Liver (tissue), 9 donors: ENCODE results near the gene MLX. TPM values are rescaled to one million over a fixed set of nuclear protein-coding genes. Genes with fewer than 3 reads are reported as not detected.
"Not testable (repeated sequence)": the region's sequence is repeated elsewhere in the genome, so short reads cannot be mapped to it uniquely, and the experiment has no call there.

Source experiments
- DNase-seq: peaks from one replicate; pipeline ENCODE4 v3.0.0-alpha.2; 2017; ENCODE audit warnings: low spot score
- H3K27ac ChIP-seq, 2 donors: one replicate each; pipeline ENCODE4 v1.7.0; 2013; ENCODE audit warnings: inconsistent platforms in 2 of 2, low read length in 2 of 2, control low read depth in 1 of 2, low read depth in 1 of 2, mild to moderate bottlenecking in 1 of 2
- H3K27me3 ChIP-seq, 4 donors: one replicate each; pipeline versions ENCODE4 v1.6.1 to v1.7.0; 2013; ENCODE audit warnings: low read length in 3 of 4, inconsistent platforms in 1 of 4, mild to moderate bottlenecking in 1 of 4, moderate library complexity in 1 of 4; ENCODE audit not compliant: control insufficient read depth in 4 of 4, insufficient read depth in 4 of 4
- H3K36me3 ChIP-seq, 4 donors: one replicate each; pipeline versions ENCODE4 v1.6.1 to v1.7.0; 2013; ENCODE audit warnings: low read length in 3 of 4, mild to moderate bottlenecking in 3 of 4, low read depth in 1 of 4, moderate library complexity in 1 of 4; ENCODE audit not compliant: control insufficient read depth in 4 of 4, insufficient read depth in 3 of 4
- H3K4me1 ChIP-seq, 4 donors: one replicate each; pipeline versions ENCODE4 v1.6.1 to v1.7.0; 2013; ENCODE audit warnings: low read length in 3 of 4, mild to moderate bottlenecking in 3 of 4, moderate library complexity in 1 of 4; ENCODE audit not compliant: control insufficient read depth in 4 of 4, insufficient read depth in 4 of 4
- H3K4me3 ChIP-seq, 3 donors: one replicate each; pipeline versions ENCODE4 v1.6.1 to v1.7.0; 2013; ENCODE audit warnings: low read length in 3 of 3, control low read depth in 1 of 3, low read depth in 1 of 3, mild to moderate bottlenecking in 1 of 3
- H3K9ac ChIP-seq, 2 donors: one replicate each; pipeline ENCODE4 v1.7.0; 2013; ENCODE audit warnings: low read length in 2 of 2, mild to moderate bottlenecking in 2 of 2, moderate library complexity in 2 of 2, control low read depth in 1 of 2, low read depth in 1 of 2
- H3K9me3 ChIP-seq, 4 donors: one replicate each; pipeline versions ENCODE4 v1.6.1 to v1.7.0; 2013; ENCODE audit warnings: low read length in 3 of 4; ENCODE audit not compliant: control insufficient read depth in 4 of 4
- ATF3 ChIP-seq: IDR thresholded peaks from 2 replicates; pipeline ENCODE4 v1.6.1; 2016; ENCODE audit warnings: antibody characterized with exemption
- CTCF ChIP-seq: fragments of 150-350 bp; IDR thresholded peaks from 2 replicates; pipeline ENCODE4 v1.5.1; 2017; ENCODE audit warnings: improper control_type of control experiment, low read depth, low read length; ENCODE audit not compliant: missing input control
- EGR1 ChIP-seq, 2 donors: IDR thresholded peaks; 2 replicates each; pipeline ENCODE4 v1.6.1; 2016 to 2018; ENCODE audit warnings: antibody characterized with exemption in 2 of 2, low read depth in 2 of 2
- FOXA1 ChIP-seq: IDR thresholded peaks from 2 replicates; pipeline ENCODE4 v1.6.1; 2016; ENCODE audit warnings: antibody characterized with exemption
- FOXA2 ChIP-seq: IDR thresholded peaks from 2 replicates; pipeline ENCODE4 v1.6.1; 2016; ENCODE audit warnings: antibody characterized with exemption
- GABPA ChIP-seq, 2 donors: IDR thresholded peaks in 1 of 2; conservative IDR thresholded peaks in 1 of 2; 2 replicates each; pipeline ENCODE4 v1.6.1; 2016; ENCODE audit warnings: antibody characterized with exemption in 2 of 2, mild to moderate bottlenecking in 1 of 2, moderate library complexity in 1 of 2
- HNF4A ChIP-seq, 2 donors: conservative IDR thresholded peaks; 2 replicates each; pipeline ENCODE4 v1.6.1; 2016; ENCODE audit warnings: antibody characterized with exemption in 2 of 2, mild to moderate bottlenecking in 2 of 2
- HNF4G ChIP-seq: IDR thresholded peaks from 2 replicates; pipeline ENCODE4 v1.6.1; 2016; ENCODE audit warnings: antibody characterized with exemption
- JUND ChIP-seq, 2 donors: IDR thresholded peaks; 2 replicates each; pipeline ENCODE4 v1.6.1; 2016; ENCODE audit warnings: antibody characterized with exemption in 2 of 2
- MAX ChIP-seq: IDR thresholded peaks from 2 replicates; pipeline ENCODE4 v1.6.1; 2016; ENCODE audit warnings: antibody characterized with exemption
- NR2F2 ChIP-seq: IDR thresholded peaks from 2 replicates; pipeline ENCODE4 v1.6.1; 2016; ENCODE audit warnings: antibody characterized with exemption
- RAD21 ChIP-seq, 2 donors: IDR thresholded peaks; 2 replicates each; pipeline ENCODE4 v1.6.1; 2016; ENCODE audit warnings: antibody characterized with exemption in 2 of 2, mild to moderate bottlenecking in 2 of 2
- REST ChIP-seq: IDR thresholded peaks from 2 replicates; pipeline ENCODE4 v1.6.1; 2016; ENCODE audit warnings: antibody characterized with exemption, mild to moderate bottlenecking
- RXRA ChIP-seq, 2 donors: IDR thresholded peaks; 2 replicates each; pipeline ENCODE4 v1.6.1; 2017 to 2018; ENCODE audit warnings: antibody characterized with exemption in 2 of 2, mild to moderate bottlenecking in 1 of 2
- SP1 ChIP-seq: IDR thresholded peaks from 2 replicates; pipeline ENCODE4 v1.6.1; 2018; ENCODE audit warnings: antibody characterized with exemption, mild to moderate bottlenecking
- TAF1 ChIP-seq: conservative IDR thresholded peaks from 2 replicates; pipeline ENCODE4 v1.6.1; 2016; ENCODE audit warnings: antibody characterized with exemption, mild to moderate bottlenecking
- YY1 ChIP-seq: IDR thresholded peaks from 2 replicates; pipeline ENCODE4 v1.6.1; 2016; ENCODE audit warnings: antibody characterized with exemption, mild to moderate bottlenecking
- ZBTB33 ChIP-seq: IDR thresholded peaks from 2 replicates; pipeline ENCODE4 v1.6.1; 2016; ENCODE audit warnings: antibody characterized with exemption
- WGBS: extraction: QIAGEN DNeasy Blood & Tissue Kit; methylation state at CpG from one replicate; pipeline ENCODE4 v1.1.7; 2013; 5-methylcytosine and 5-hydroxymethylcytosine counted together
- polyA plus RNA-seq, 2 donors: library from polyadenylated mRNA; stranded (reverse) in 1 of 2; unstranded in 1 of 2; fragments of 200-250 nt in 1 of 2; fragments of >200 nt in 1 of 2; fragmentation: Nextera tagmentation in 1 of 2; extraction: Ambion mirVana in 1 of 2; gene quantifications; one replicate each; pipeline versions ENCODE4 v1.2.1 to v1.2.3, GENCODE V29; 2013 to 2015
- total RNA-seq, 2 donors: library from RNA; depleted of rRNA; stranded (reverse); fragments of >200 nt; gene quantifications; one replicate each; pipeline ENCODE4 v1.2.3, GENCODE V29; 2014
- donor health status: healthy.
- donor health status: healthy.
- donor health status: healthy.
- donor health status: healthy.
- donor health status: healthy.

MLX gene
- total and polyA plus RNA-seq, 4 donors, result 19.4 to 40.0 (median 32.1) TPM

- WGBS, result 39% methylated on average over 8 of the region's 8 CpGs
- DNase-seq, result no peak
Measured at GRCh38 chr17:42544874-42545283, 22.0 kb upstream of the MLX start.

GRCh38 chr17:42545755-42546505 is 21.0 kb upstream of the MLX start:
- Histone ChIP-seq H3K27ac (peak overlapping the region; percentile 80 to 85), H3K4me1 (peaks cover 7 to 36% (median 26%) of the 10 kb centered on the region in 4 donors), H3K36me3 (peaks cover 0 to 13% (median 6%) of the 10 kb centered on the region in 4 donors)
- H3K9me3 ChIP-seq, DNase-seq, H3K9ac ChIP-seq, H3K27me3 ChIP-seq, H3K4me3 ChIP-seq: not testable (repeated sequence)
- 92% methylated on average over 9 of the region's 9 CpGs for WGBS

More at GRCh38 chr17:42544874-42545283, 22.0 kb upstream of the MLX start:
- H3K4me3 ChIP-seq, result no peak overlapping the region
- H3K9me3 ChIP-seq, result no peaks in the 10 kb centered on the region
- H3K27me3 ChIP-seq, result no peaks in the 10 kb centered on the region
- peak; percentile 65 for TF ChIP-seq TAF1
- peak; percentile 60 for TF ChIP-seq ZBTB33
- peak; percentile 50 for TF ChIP-seq NR2F2
- peak; percentile 51 for TF ChIP-seq FOXA2
- peak; percentile 42 to 43 for TF ChIP-seq JUND (IDR thresholded peaks at IDR 0.05)
- peak; percentile 26 to 37 for TF ChIP-seq RAD21 (IDR thresholded peaks at IDR 0.05)
- no peak for TF ChIP-seq EGR1 (IDR thresholded peaks at IDR 0.05; ENCODE audit: low read depth in 2 of 2)
- TF ChIP-seq CTCF, result no peak
- peak; percentile 90 to 95 for TF ChIP-seq RXRA (IDR thresholded peaks at IDR 0.05)
- TF ChIP-seq HNF4G, result no peak
- peak; percentile 20 for TF ChIP-seq FOXA1
- peak in 1 of 2 donors; percentile 48 for TF ChIP-seq GABPA (IDR thresholded peaks at IDR 0.05 in 1 of 2, conservative IDR thresholded peaks at IDR 0.05 in 1 of 2)
- TF ChIP-seq ATF3, result no peak
- TF ChIP-seq MAX, result peak; percentile 70
- TF ChIP-seq SP1, result peak; percentile 93
- peak; percentile 83 for TF ChIP-seq HNF4A (conservative IDR thresholded peaks at IDR 0.05)
- peak; percentile 84 for TF ChIP-seq YY1
- TF ChIP-seq REST, result peak; percentile 54
- H3K36me3 ChIP-seq, result peaks cover 0 to 13% (median 8%) of the 10 kb centered on the region in 4 donors
- no peak overlapping the region for H3K9ac ChIP-seq
- H3K4me1 ChIP-seq, result peaks cover 7 to 36% (median 27%) of the 10 kb centered on the region in 4 donors
- peak overlapping the region; percentile 80 to 85 for H3K27ac ChIP-seq
